Activated CD8-positive, alpha-beta memory T cell treated with anti-CD3 and anti-CD28 coated beads, Interleukin-2, amount 50 U/mL, for 4 hours (primary cell): ENCODE results near the gene CHRND.
"Not testable (repeated sequence)": the region's sequence is repeated elsewhere in the genome, so short reads cannot be mapped to it uniquely, and the experiment has no call there.

Source experiments
- DNase-seq: peaks from one replicate; pipeline ENCODE4 v3.0.0-alpha.2; 2020

CHRND gene

GRCh38 chr2:232528746-232529460, 2.9 kb downstream of the CHRND start:
- DNase-seq: no peak

GRCh38 chr2:232529806-232530547, 4.0 kb downstream of the CHRND start:
- no peak for DNase-seq

- DNase-seq: no peak
Measured at GRCh38 chr2:232530626-232531260, 4.8 kb downstream of the CHRND start.

- no peak for DNase-seq
Measured at GRCh38 chr2:232532419-232532818, 6.5 kb downstream of the CHRND start.

GRCh38 chr2:232532821-232533220, 6.9 kb downstream of the CHRND start:
- DNase-seq: not testable (repeated sequence)

- no peak for DNase-seq
Measured at GRCh38 chr2:232533944-232534710, 8.2 kb downstream of the CHRND start.

GRCh38 chr2:232534940-232535651, 9.1 kb downstream of the CHRND start:
- DNase-seq: no peak

GRCh38 chr2:232535761-232536530, 10.0 kb downstream of the CHRND start:
- no peak for DNase-seq

GRCh38 chr2:232537079-232537478, 11.1 kb downstream of the CHRND start:
- no peak for DNase-seq

GRCh38 chr2:232537499-232537898, 11.5 kb downstream of the CHRND start:
- no peak for DNase-seq

- no peak for DNase-seq
Measured at GRCh38 chr2:232538671-232539070, 12.7 kb downstream of the CHRND start.

- no peak for DNase-seq
Measured at GRCh38 chr2:232539298-232540231, 13.6 kb downstream of the CHRND start, which contains the start of gene CHRNG. CHRNG (plus strand) TSS chr2:232539692; CDS start chr2:232539748, 56 bp downstream.

- DNase-seq: no peak
Measured at GRCh38 chr2:232540441-232541041, 14.6 kb downstream of the CHRND start.

GRCh38 chr2:232541195-232541960, 15.4 kb downstream of the CHRND start:
- DNase-seq: no peak

GRCh38 chr2:232541961-232542714, 16.2 kb downstream of the CHRND start:
- no peak for DNase-seq

GRCh38 chr2:232542715-232543467, 16.9 kb downstream of the CHRND start:
- no peak for DNase-seq

GRCh38 chr2:232543491-232543890, 17.5 kb downstream of the CHRND start:
- no peak for DNase-seq
